ENCODE data around the gene KHDC1L. TPM values are rescaled to one million over a fixed set of nuclear protein-coding genes. Genes with fewer than 3 reads are reported as not detected.
"Not testable (repeated sequence)": the region's sequence is repeated elsewhere in the genome, so short reads cannot be mapped to it uniquely, and the experiment has no call there.

KHDC1L gene
- total and polyA plus RNA-seq, 2 donors (not counting 1 experiment from before 2014, with no cell fraction given): not detected

- Histone ChIP-seq H2AFZ (ENCODE audit: insufficient read depth, low read depth, low read length, poor library complexity, severe bottlenecking) (no peak overlapping the region), H3K4me3 (ENCODE audit: control extremely low read depth in 1 of 5, extremely low read depth in 1 of 5, insufficient read depth in 1 of 5, low read depth in 2 of 5, low read length in 4 of 5) (no peak overlapping the region), H3K9ac (ENCODE audit: low read length) (no peak overlapping the region), H3K36me3 (replicated peaks in 1 of 2; ENCODE audit: control extremely low read depth in 1 of 2, control insufficient read depth in 1 of 2, extremely low read depth in 1 of 2, insufficient read depth in 2 of 2, low read length in 1 of 2) (no peaks in the 10 kb centered on the region), H3K4me1 (ENCODE audit: control insufficient read depth in 2 of 2, insufficient read depth in 2 of 2, low read length in 2 of 2) (no peaks in the 10 kb centered on the region), H3K27me3 (replicated peaks in 1 of 4; ENCODE audit: control extremely low read depth in 1 of 4, control insufficient read depth in 3 of 4, insufficient read depth in 4 of 4, low read length in 3 of 4) (no peaks in the 10 kb centered on the region), H3K9me3 (ENCODE audit: control extremely low read depth in 1 of 3, control insufficient read depth in 2 of 3, insufficient read depth in 1 of 3, low read length in 2 of 3) (peaks cover 0 to 3% (median 0%) of the 10 kb centered on the region in 3 donors), H3K4me2 (replicated peaks; ENCODE audit: low read depth, low read length, poor library complexity, severe bottlenecking) (no peak overlapping the region), H3K27ac (ENCODE audit: low read length in 2 of 2) (no peak overlapping the region), H3K79me2 (ENCODE audit: control insufficient read depth, insufficient read depth, low read length) (no peaks in the 10 kb centered on the region), H4K20me1 (ENCODE audit: control insufficient read depth, insufficient read depth, low read length, poor library complexity, severe bottlenecking) (no peaks in the 10 kb centered on the region)
- POLR2A ChIA-PET: no interaction called here
- H3K9me3 Mint-ChIP-seq (ENCODE audit: insufficient read depth): no peaks in the 10 kb centered on the region
- WGBS (ENCODE audit: insufficient coverage): 100% methylated on average over 1 of the region's 5 CpGs
- no peak for DNase-seq
- no peaks in the 10 kb centered on the region for H3K4me1 Mint-ChIP-seq
- intact Hi-C loops (cut with micrococcal nuclease): no loop called here
- no peak for ATAC-seq (ENCODE audit: low read depth)
- H3K27ac Mint-ChIP-seq: no peak overlapping the region
- no peaks in the 10 kb centered on the region for H3K27me3 Mint-ChIP-seq
- no peak overlapping the region for H3K4me3 Mint-ChIP-seq
- CTCF ChIA-PET: no interaction called here
- TF ChIP-seq, protein P1, sequence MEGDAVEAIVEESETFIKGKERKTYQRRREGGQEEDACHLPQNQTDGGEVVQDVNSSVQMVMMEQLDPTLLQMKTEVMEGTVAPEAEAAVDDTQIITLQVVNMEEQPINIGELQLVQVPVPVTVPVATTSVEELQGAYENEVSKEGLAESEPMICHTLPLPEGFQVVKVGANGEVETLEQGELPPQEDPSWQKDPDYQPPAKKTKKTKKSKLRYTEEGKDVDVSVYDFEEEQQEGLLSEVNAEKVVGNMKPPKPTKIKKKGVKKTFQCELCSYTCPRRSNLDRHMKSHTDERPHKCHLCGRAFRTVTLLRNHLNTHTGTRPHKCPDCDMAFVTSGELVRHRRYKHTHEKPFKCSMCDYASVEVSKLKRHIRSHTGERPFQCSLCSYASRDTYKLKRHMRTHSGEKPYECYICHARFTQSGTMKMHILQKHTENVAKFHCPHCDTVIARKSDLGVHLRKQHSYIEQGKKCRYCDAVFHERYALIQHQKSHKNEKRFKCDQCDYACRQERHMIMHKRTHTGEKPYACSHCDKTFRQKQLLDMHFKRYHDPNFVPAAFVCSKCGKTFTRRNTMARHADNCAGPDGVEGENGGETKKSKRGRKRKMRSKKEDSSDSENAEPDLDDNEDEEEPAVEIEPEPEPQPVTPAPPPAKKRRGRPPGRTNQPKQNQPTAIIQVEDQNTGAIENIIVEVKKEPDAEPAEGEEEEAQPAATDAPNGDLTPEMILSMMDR (IDR thresholded peaks at IDR 0.05): no peak
- no peak for TF ChIP-seq EZH2 (IDR thresholded peaks at IDR 0.05; ENCODE audit: borderline replicate concordance, insufficient read depth, low read depth, low read length, poor library complexity, severe bottlenecking)
These were observed 11.0 kb upstream of the KHDC1L start for GRCh38 chr6:73236144-73236750.

GRCh38 chr6:73234733-73235132, 9.4 kb upstream of the KHDC1L start:
- Mint-ChIP-seq H3K27me3 (no peaks in the 10 kb centered on the region), H3K9me3 (ENCODE audit: insufficient read depth) (no peaks in the 10 kb centered on the region), H3K4me1 (no peaks in the 10 kb centered on the region), H3K4me3 (no peak overlapping the region), H3K27ac (no peak overlapping the region)
- no CpG with 5 or more reads among the region's 1 CpG for WGBS (ENCODE audit: insufficient coverage)
- intact Hi-C loops (cut with micrococcal nuclease): no loop called here
- ATAC-seq (ENCODE audit: low read depth): no peak
- Histone ChIP-seq H3K4me1 (ENCODE audit: control insufficient read depth in 2 of 2, insufficient read depth in 2 of 2, low read length in 2 of 2) (no peaks in the 10 kb centered on the region), H3K36me3 (replicated peaks in 1 of 2; ENCODE audit: control extremely low read depth in 1 of 2, control insufficient read depth in 1 of 2, extremely low read depth in 1 of 2, insufficient read depth in 2 of 2, low read length in 1 of 2) (no peaks in the 10 kb centered on the region), H3K4me2 (replicated peaks; ENCODE audit: low read depth, low read length, poor library complexity, severe bottlenecking) (no peak overlapping the region), H3K9ac (ENCODE audit: low read length) (no peak overlapping the region), H2AFZ (ENCODE audit: insufficient read depth, low read depth, low read length, poor library complexity, severe bottlenecking) (no peak overlapping the region), H3K79me2 (ENCODE audit: control insufficient read depth, insufficient read depth, low read length) (no peaks in the 10 kb centered on the region), H3K4me3 (ENCODE audit: control extremely low read depth in 1 of 5, extremely low read depth in 1 of 5, insufficient read depth in 1 of 5, low read depth in 2 of 5, low read length in 4 of 5) (no peak overlapping the region), H3K9me3 (ENCODE audit: control extremely low read depth in 1 of 3, control insufficient read depth in 2 of 3, insufficient read depth in 1 of 3, low read length in 2 of 3) (peaks cover 0 to 3% (median 0%) of the 10 kb centered on the region in 3 donors), H3K27me3 (replicated peaks in 1 of 4; ENCODE audit: control extremely low read depth in 1 of 4, control insufficient read depth in 3 of 4, insufficient read depth in 4 of 4, low read length in 3 of 4) (no peaks in the 10 kb centered on the region), H3K27ac (ENCODE audit: low read length in 2 of 2) (no peak overlapping the region), H4K20me1 (ENCODE audit: control insufficient read depth, insufficient read depth, low read length, poor library complexity, severe bottlenecking) (no peaks in the 10 kb centered on the region)
- TF ChIP-seq, protein P1 (IDR thresholded peaks at IDR 0.05): no peak
- no peak for TF ChIP-seq EZH2 (IDR thresholded peaks at IDR 0.05; ENCODE audit: borderline replicate concordance, insufficient read depth, low read depth, low read length, poor library complexity, severe bottlenecking)
- ChIA-PET CTCF (no interaction called here), POLR2A (no interaction called here)
- DNase-seq: no peak

DNA sequence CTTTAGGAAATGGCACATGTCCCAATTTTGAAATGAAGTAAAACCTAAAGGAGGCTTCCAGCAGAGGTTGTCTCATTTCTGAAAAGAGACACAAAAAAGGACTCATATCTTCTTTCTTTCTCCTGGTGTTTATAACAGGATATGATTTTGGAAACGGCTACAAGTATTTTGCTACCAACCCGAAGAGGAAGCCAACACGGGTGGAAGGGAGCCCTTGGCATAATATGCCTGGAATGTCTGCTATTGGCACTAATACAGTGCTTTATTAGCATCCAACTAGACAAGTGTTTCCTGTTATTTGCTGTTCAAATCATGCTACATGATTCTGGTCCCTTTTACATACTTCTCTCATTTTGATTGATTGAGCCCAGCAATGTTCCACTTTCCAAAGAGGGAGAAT, 8.7 kb upstream of the KHDC1L start:
- ATAC-seq (ENCODE audit: low read depth); H3K4me3 ChIP-seq (ENCODE audit: control extremely low read depth in 1 of 5, extremely low read depth in 1 of 5, insufficient read depth in 1 of 5, low read depth in 2 of 5, low read length in 4 of 5); CTCF ChIA-PET; H3K4me1 Mint-ChIP-seq; H3K4me3 Mint-ChIP-seq; H3K27ac Mint-ChIP-seq; H2AFZ ChIP-seq (ENCODE audit: insufficient read depth, low read depth, low read length, poor library complexity, severe bottlenecking); H4K20me1 ChIP-seq (ENCODE audit: control insufficient read depth, insufficient read depth, low read length, poor library complexity, severe bottlenecking); H3K36me3 ChIP-seq (replicated peaks in 1 of 2; ENCODE audit: control extremely low read depth in 1 of 2, control insufficient read depth in 1 of 2, extremely low read depth in 1 of 2, insufficient read depth in 2 of 2, low read length in 1 of 2); H3K27me3 ChIP-seq (replicated peaks in 1 of 4; ENCODE audit: control extremely low read depth in 1 of 4, control insufficient read depth in 3 of 4, insufficient read depth in 4 of 4, low read length in 3 of 4); H3K9me3 ChIP-seq (ENCODE audit: control extremely low read depth in 1 of 3, control insufficient read depth in 2 of 3, insufficient read depth in 1 of 3, low read length in 2 of 3); H3K79me2 ChIP-seq (ENCODE audit: control insufficient read depth, insufficient read depth, low read length); H3K4me2 ChIP-seq (replicated peaks; ENCODE audit: low read depth, low read length, poor library complexity, severe bottlenecking); H3K4me1 ChIP-seq (ENCODE audit: control insufficient read depth in 2 of 2, insufficient read depth in 2 of 2, low read length in 2 of 2); H3K9ac ChIP-seq (ENCODE audit: low read length); DNase-seq; POLR2A ChIA-PET; intact Hi-C loops (cut with micrococcal nuclease); H3K27me3 Mint-ChIP-seq; H3K9me3 Mint-ChIP-seq (ENCODE audit: insufficient read depth); H3K27ac ChIP-seq (ENCODE audit: low read length in 2 of 2): not testable (repeated sequence)
- WGBS (ENCODE audit: insufficient coverage): 100% methylated on average over 1 of the region's 3 CpGs

Data from B cell (primary cell).